Fibroblast of lung (primary cell): ENCODE measurements around the gene MYO10.

Experiments used
- CTCF ChIP-seq, 2 donors: IDR thresholded peaks in 1 of 2; conservative IDR thresholded peaks in 1 of 2; 1 replicate in 1 of 2; 2 replicates in 1 of 2; pipeline ENCODE4 v1.5.1; 2011 to 2012; ENCODE audit warnings: low read length in 2 of 2, control low read depth in 1 of 2, inconsistent platforms in 1 of 2, low read depth in 1 of 2, mild to moderate bottlenecking in 1 of 2
- EZH2 ChIP-seq: IDR thresholded peaks from 2 replicates; pipeline ENCODE4 v1.5.1; 2012; ENCODE audit warnings: low read length, control low read depth, mild to moderate bottlenecking; ENCODE audit errors: missing control alignments

- TF ChIP-seq CTCF (conservative IDR thresholded peaks at IDR 0.05 in 1 of 2, IDR thresholded peaks at IDR 0.05 in 1 of 2; ENCODE audit: low read depth in 1 of 2, low read length in 2 of 2) (no peak), EZH2 (no peak)
Observed at GRCh38 chr5:16883176-16883575, 52.9 kb downstream of the MYO10 start.
